NCI-H2196 (cell line): Measurements from ENCODE around the gene MTMR12.
"Not testable (repeated sequence)": the region's sequence is repeated elsewhere in the genome, so short reads cannot be mapped to it uniquely, and the experiment has no call there.

ENCODE experiments used
- DNase-seq: peaks from one replicate; lab custom pipeline; 2025; ENCODE audit not compliant: unreplicated experiment; lab: John Stamatoyannopoulos, UW

Gene MTMR12

GRCh38 chr5:32233696-32234447 is 78.9 kb downstream of the MTMR12 start:
- peak; percentile 35 for DNase-seq

- DNase-seq = no peak
Observed at GRCh38 chr5:32233220-32233695, 79.5 kb downstream of the MTMR12 start.

GRCh38 chr5:32232441-32233219 is 80.1 kb downstream of the MTMR12 start:
- DNase-seq = peak; percentile 87

DNA sequence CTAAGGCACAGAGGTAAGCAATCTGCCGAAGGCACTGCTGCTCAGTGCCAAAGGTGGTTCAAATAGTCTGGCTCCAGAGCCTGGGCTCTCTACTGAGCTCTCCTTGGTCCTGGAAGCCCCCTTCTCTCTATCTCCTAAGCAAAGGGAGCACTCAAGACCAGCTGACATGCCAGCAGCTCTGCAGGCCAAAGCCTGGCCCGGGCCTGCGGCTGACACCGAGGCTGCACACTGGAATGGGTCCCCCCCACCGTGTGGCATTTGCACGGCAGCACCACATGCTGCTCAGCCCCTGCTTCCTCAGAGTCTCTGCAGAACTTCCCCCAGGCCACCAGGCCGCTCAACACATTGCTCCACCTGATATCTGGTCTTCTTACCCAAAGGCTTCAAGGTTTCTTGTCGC is 80.8 kb downstream of the MTMR12 start:
- DNase-seq = no peak

DNA sequence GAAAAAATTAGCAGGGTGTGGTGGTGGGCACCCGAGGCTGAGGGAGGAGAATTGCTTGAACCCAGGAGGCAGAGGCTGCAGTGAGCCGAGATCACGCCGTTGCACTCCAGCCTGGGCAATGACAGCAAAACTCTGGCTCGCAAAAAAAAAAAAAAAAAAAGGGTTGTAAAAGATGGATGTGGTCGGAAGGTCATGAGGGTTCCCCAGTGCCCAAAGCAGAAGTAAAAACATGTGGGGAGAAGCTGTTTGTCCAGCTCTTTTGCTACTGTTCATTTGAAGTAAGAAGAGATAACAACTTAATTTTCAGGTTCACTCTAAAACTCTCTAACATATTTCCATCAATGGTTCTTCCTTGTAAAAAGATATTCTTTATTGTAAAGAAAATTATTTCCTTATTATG is 81.5 kb downstream of the MTMR12 start:
- no peak for DNase-seq

GRCh38 chr5:32230356-32231099 is 82.2 kb downstream of the MTMR12 start:
- DNase-seq = no peak

GRCh38 chr5:32229586-32229985 is 83.2 kb downstream of the MTMR12 start:
- no peak for DNase-seq

- no peak for DNase-seq
Observed at GRCh38 chr5:32228816-32229215, 83.9 kb downstream of the MTMR12 start.

GRCh38 chr5:32225445-32225844 is 87.3 kb downstream of the MTMR12 start:
- no peak for DNase-seq

DNA sequence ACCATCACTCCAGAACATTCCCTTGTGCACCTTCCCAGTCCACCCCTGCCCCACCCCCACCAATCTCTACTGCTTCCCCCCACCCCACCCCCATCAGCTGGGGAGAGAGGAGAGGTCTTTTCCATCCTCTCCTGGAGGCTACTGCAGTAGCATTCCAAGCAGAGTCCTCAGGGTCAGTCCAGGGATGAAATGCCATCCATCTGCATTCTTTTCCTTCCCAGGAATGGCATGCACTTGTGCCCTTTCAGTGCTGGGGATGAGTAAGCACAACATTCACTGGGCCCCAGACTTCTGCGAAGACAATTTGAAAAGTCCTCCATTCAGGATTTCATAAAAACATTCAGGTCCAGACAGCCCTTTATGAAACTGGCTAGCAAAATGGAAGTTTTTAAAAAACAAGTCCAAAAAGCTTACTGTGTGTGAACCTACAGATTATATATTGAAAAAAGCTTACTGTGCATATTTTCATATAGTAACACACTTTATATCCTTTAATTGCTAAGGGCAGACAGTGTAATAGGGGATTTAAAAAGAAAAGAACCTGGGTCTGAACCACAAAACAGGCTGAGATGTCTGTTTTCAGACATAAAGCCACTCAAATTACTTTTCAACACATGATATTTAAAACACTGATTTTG is 88.6 kb downstream of the MTMR12 start:
- DNase-seq = no peak

- no peak for DNase-seq
Observed at GRCh38 chr5:32222723-32223470, 89.8 kb downstream of the MTMR12 start.

DNA sequence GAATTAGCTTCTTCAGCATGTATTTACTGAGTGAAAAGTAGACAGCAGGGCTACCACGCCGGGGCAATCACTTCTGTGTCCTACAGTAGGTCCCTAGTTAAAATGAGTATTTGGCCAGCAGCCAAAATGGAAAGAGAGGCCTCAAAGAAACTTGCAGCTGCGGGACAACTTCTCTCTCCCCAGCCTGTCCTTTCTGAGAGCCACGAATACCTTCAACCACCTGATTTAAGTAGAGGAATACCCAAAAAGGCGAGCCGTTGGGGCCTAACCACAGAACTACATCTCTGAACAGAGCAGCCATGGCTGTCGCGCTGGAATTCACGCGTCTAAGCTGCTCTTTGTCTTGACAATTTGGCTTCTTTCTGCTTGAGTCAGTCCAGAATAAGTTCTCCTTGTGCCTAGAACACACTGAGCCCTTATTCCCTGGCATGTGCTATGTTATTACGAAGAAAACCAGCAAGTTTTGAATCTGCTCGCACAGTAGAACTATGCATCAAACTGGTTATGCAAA is 94.8 kb downstream of the MTMR12 start:
- peak; percentile 16 for DNase-seq

DNA sequence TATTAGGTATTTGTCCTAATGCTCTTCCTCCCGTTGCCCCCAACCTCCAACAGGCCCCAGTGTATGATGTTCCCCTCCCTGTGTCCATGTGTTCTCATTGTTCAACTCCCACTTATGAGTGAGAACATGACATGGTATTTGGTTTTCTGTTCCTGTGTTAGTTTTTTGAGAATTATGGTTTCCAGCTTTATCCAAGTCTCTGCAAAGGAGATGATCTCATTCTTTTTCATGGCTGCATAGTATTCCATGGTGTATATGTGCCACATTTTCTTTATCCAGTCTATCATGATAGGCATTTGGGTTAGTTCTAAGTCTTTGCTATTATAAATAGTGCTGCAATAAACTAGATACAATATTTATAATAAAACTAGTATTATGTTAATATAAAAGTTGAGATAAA is 98.4 kb downstream of the MTMR12 start:
- DNase-seq = not testable (repeated sequence)

GRCh38 chr5:32210151-32210550 is 102.6 kb downstream of the MTMR12 start:
- DNase-seq = no peak

GRCh38 chr5:32208837-32209236 is 103.9 kb downstream of the MTMR12 start:
- not testable (repeated sequence) for DNase-seq

DNA sequence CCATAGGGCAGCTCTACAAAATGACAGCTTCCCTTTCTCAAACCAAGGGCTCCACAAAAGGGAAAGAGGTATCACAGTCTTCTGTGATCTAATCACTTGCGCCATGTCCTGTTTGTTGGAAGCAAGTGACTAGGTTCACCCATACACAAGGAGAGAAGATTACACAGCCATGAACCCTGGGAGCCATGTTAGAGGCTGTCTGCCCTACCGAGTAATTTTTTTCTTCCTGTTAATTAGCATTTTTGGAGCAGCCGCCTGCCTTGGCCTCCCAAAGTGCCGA is 105.4 kb downstream of the MTMR12 start:
- no peak for DNase-seq

GRCh38 chr5:32206509-32207354 is 106.0 kb downstream of the MTMR12 start:
- no peak for DNase-seq

- no peak for DNase-seq
Observed at GRCh38 chr5:32206053-32206452, 106.7 kb downstream of the MTMR12 start.

GRCh38 chr5:32202394-32202793 is 110.3 kb downstream of the MTMR12 start:
- no peak for DNase-seq
